GM13976 (cell line): Measurements from ENCODE around the gene VANGL1.

Source experiments
- DNase-seq: peaks from one replicate; pipeline ENCODE4 v3.0.0; 2012; ENCODE audit warnings: low spot score
- in situ Hi-C: fragments of 300-500 bp; cut with MboI; formaldehyde crosslinking; loops from one replicate; pipeline ENCODE4 v1.12.0; 2022; ENCODE audit warnings: low sequenced_read_pairs, mixed read lengths, inconsistent platforms; ENCODE audit not compliant: unreplicated experiment
- TF ChIP-seq, protein P1 (sequence below): IDR thresholded peaks from 2 replicates; pipeline ENCODE4 v1.5.1; 2012; ENCODE audit warnings: borderline replicate concordance, mild to moderate bottlenecking; ENCODE audit not compliant: insufficient read depth; ENCODE audit errors: extremely low read depth, missing control alignments, control extremely low read depth

VANGL1 gene

DNA sequence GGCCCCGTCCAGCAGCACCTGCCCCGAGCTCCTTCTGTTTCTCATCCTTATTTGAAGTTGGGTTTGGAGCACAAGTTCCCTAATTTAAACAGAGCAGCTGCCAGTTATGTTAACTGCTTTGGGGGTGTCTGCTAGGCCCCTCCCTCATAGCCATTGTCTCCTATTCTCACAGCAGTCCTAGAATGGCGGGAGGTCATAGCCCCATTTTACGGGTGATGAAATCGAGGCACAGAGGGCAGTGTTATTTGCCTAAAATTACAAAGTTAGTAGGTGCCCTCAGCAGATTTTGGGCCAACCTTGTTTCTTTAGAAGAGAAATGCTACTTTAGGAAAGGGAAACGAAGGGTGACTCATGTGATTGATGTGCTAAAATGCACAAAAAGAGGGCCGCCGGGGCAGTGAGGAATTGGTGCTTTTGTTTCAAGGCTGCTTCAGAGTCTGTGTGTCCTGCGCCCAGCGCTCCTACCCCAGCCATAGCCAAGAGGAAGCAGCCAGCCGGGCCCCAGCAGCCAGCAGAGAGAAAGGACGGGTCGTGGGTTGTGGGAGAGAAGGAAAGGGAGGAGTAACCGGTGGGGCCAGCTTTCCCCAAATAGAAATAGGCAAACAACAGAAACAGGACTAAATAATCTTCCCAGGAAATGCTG lies 13.0 kb downstream of the VANGL1 start:
- DNase-seq, result no peak
- TF ChIP-seq, protein P1, sequence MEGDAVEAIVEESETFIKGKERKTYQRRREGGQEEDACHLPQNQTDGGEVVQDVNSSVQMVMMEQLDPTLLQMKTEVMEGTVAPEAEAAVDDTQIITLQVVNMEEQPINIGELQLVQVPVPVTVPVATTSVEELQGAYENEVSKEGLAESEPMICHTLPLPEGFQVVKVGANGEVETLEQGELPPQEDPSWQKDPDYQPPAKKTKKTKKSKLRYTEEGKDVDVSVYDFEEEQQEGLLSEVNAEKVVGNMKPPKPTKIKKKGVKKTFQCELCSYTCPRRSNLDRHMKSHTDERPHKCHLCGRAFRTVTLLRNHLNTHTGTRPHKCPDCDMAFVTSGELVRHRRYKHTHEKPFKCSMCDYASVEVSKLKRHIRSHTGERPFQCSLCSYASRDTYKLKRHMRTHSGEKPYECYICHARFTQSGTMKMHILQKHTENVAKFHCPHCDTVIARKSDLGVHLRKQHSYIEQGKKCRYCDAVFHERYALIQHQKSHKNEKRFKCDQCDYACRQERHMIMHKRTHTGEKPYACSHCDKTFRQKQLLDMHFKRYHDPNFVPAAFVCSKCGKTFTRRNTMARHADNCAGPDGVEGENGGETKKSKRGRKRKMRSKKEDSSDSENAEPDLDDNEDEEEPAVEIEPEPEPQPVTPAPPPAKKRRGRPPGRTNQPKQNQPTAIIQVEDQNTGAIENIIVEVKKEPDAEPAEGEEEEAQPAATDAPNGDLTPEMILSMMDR, result no peak
- in situ Hi-C loops, result no loop called here

- DNase-seq, result no peak
- in situ Hi-C loops, result no loop called here
- TF ChIP-seq, protein P1, result no peak
Observed at GRCh38 chr1:115655306-115655663, 13.5 kb downstream of the VANGL1 start.

GRCh38 chr1:115655916-115656315 lies 14.1 kb downstream of the VANGL1 start:
- TF ChIP-seq, protein P1, result no peak
- in situ Hi-C loops, result no loop called here

GRCh38 chr1:115656461-115657077 lies 14.8 kb downstream of the VANGL1 start:
- TF ChIP-seq, protein P1, result no peak
- no peak for DNase-seq
- in situ Hi-C loops, result no loop called here

More at GRCh38 chr1:115655916-115656315, 14.1 kb downstream of the VANGL1 start:
- no peak for DNase-seq

- in situ Hi-C loops, result no loop called here
- TF ChIP-seq, protein P1, result no peak
- no peak for DNase-seq
Observed at GRCh38 chr1:115658646-115659045, 16.9 kb downstream of the VANGL1 start.

GRCh38 chr1:115660151-115660550 lies 18.4 kb downstream of the VANGL1 start:
- in situ Hi-C loops, result no loop called here
- DNase-seq, result no peak
- TF ChIP-seq, protein P1, result no peak
